Glutamatergic neuron (in vitro differentiated cells): ENCODE data around the gene SLC4A4. TPM values are rescaled to one million over a fixed set of nuclear protein-coding genes. Genes with fewer than 3 reads are reported as not detected.

Experiments
- DNase-seq: peaks from one replicate; pipeline ENCODE4 v3.0.0; 2022
- H3K27ac Mint-ChIP-seq: one replicate; pipeline ENCODE4 v1.8.0; 2020; ENCODE audit warnings: mild to moderate bottlenecking, mixed read lengths, inconsistent platforms; ENCODE audit not compliant: unreplicated experiment
- H3K27me3 Mint-ChIP-seq: one replicate; pipeline ENCODE4 v1.8.0; 2020; ENCODE audit warnings: mild to moderate bottlenecking, moderate library complexity, mixed read lengths, inconsistent platforms; ENCODE audit not compliant: unreplicated experiment
- H3K36me3 Mint-ChIP-seq: one replicate; pipeline ENCODE4 v1.8.0; 2020; ENCODE audit warnings: mild to moderate bottlenecking, mixed read lengths, inconsistent platforms; ENCODE audit not compliant: unreplicated experiment
- H3K4me1 Mint-ChIP-seq: one replicate; pipeline ENCODE4 v1.8.0; 2020; ENCODE audit warnings: mild to moderate bottlenecking, low read depth, mixed read lengths, inconsistent platforms; ENCODE audit not compliant: unreplicated experiment
- H3K4me3 Mint-ChIP-seq: one replicate; pipeline ENCODE4 v1.8.0; 2020; ENCODE audit warnings: mild to moderate bottlenecking, mixed read lengths, inconsistent platforms; ENCODE audit not compliant: unreplicated experiment
- H3K9me3 Mint-ChIP-seq: one replicate; pipeline ENCODE4 v1.8.0; 2020; ENCODE audit warnings: mild to moderate bottlenecking, moderate library complexity, mixed read lengths, inconsistent platforms; ENCODE audit not compliant: unreplicated experiment
- total RNA-seq: library from RNA; stranded (reverse); fragmentation: NEBNext Ultra II Directional; extraction: Animal tissue kit (Norgen Biotek cat#: 25700); gene quantifications from one replicate; pipeline ENCODE4 v1.2.1, GENCODE V29; 2021; ENCODE audit not compliant: unreplicated experiment
- TF ChIP-seq, protein P1 (sequence below): fragments of 200-600 bp; sonication (generic); IDR thresholded peaks from one replicate; pipeline ENCODE4 v1.5.0; 2021; ENCODE audit not compliant: partially characterized antibody, unreplicated experiment

The SLC4A4 gene
- total RNA-seq, 1 donor from 2014 or later, result 0.86 TPM

DNA sequence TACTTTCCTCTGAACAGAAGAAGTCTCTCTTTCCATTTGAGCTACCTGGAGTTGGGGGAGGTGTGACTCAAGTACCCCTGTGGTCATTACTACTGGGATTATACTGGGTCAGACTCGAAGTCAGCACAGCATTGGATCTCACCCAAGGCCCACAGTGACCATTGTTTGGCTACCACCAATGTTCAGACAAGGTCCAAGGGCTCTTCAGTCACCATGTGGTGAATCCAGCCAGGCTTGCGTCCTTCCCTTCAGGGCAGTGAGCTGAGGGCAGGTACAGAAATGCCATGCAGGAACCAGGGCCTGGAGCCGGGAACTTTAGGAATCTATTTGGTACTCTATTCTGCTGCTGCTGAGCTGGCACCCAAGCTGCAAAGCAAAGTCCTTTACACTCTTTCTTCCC is 5.5 kb upstream of the SLC4A4 start:
- Mint-ChIP-seq H3K27ac (no peak overlapping the region), H3K36me3 (no peaks in the 10 kb centered on the region), H3K4me3 (no peak overlapping the region), H3K4me1 (no peaks in the 10 kb centered on the region), H3K9me3 (no peaks in the 10 kb centered on the region), H3K27me3 (peaks cover 2% of the 10 kb centered on the region)
- TF ChIP-seq, protein P1, sequence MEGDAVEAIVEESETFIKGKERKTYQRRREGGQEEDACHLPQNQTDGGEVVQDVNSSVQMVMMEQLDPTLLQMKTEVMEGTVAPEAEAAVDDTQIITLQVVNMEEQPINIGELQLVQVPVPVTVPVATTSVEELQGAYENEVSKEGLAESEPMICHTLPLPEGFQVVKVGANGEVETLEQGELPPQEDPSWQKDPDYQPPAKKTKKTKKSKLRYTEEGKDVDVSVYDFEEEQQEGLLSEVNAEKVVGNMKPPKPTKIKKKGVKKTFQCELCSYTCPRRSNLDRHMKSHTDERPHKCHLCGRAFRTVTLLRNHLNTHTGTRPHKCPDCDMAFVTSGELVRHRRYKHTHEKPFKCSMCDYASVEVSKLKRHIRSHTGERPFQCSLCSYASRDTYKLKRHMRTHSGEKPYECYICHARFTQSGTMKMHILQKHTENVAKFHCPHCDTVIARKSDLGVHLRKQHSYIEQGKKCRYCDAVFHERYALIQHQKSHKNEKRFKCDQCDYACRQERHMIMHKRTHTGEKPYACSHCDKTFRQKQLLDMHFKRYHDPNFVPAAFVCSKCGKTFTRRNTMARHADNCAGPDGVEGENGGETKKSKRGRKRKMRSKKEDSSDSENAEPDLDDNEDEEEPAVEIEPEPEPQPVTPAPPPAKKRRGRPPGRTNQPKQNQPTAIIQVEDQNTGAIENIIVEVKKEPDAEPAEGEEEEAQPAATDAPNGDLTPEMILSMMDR, result no peak
- no peak for DNase-seq

DNA sequence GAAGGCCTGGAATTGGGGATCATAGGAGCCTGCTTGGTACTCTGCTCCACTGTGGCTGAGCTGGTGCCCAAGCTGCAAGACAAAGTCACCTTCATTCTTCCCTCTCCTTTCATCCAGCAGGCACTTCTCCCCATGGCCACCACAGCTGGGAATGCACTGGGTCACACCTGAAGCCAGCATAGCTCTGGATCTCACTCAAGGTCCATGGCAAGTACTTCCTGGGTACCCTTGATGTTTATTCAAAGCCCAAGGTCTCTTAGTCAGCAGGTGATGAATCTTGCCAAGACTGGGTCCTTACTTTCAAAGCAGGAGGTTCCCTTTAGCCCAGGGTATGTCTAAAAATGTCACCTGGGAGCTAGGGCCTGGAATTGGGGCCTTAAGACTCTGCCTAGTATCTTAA is 4.9 kb upstream of the SLC4A4 start:
- Mint-ChIP-seq H3K36me3 (no peaks in the 10 kb centered on the region), H3K9me3 (no peaks in the 10 kb centered on the region), H3K27ac (no peak overlapping the region), H3K4me3 (no peak overlapping the region), H3K27me3 (peaks cover 2% of the 10 kb centered on the region), H3K4me1 (no peaks in the 10 kb centered on the region)
- no peak for DNase-seq
- TF ChIP-seq, protein P1, result no peak

DNA sequence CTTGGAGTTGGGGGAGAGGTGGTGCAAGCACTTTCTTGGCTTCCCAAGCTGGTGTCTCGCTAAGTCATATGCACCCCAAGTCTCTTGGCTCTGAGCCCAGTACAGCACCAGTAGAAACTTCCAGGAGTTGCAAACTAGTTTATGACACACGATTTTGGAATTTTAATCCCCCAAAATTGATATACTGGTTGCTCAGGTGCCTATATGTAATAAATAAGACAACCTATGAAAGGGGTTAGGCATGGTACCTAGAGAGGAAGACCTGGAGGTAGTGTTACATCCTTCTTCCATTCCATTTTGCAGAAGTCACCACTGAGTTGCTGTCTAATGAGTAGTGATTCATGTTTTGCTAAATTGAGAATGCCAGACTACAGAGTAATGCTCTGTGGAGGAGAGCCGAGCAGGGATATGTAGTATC is 4.3 kb upstream of the SLC4A4 start:
- Mint-ChIP-seq H3K36me3 (no peaks in the 10 kb centered on the region), H3K4me3 (no peak overlapping the region), H3K27ac (no peak overlapping the region), H3K27me3 (peaks cover 2% of the 10 kb centered on the region), H3K4me1 (no peaks in the 10 kb centered on the region), H3K9me3 (no peaks in the 10 kb centered on the region)
- DNase-seq, result no peak
- TF ChIP-seq, protein P1, result no peak

DNA sequence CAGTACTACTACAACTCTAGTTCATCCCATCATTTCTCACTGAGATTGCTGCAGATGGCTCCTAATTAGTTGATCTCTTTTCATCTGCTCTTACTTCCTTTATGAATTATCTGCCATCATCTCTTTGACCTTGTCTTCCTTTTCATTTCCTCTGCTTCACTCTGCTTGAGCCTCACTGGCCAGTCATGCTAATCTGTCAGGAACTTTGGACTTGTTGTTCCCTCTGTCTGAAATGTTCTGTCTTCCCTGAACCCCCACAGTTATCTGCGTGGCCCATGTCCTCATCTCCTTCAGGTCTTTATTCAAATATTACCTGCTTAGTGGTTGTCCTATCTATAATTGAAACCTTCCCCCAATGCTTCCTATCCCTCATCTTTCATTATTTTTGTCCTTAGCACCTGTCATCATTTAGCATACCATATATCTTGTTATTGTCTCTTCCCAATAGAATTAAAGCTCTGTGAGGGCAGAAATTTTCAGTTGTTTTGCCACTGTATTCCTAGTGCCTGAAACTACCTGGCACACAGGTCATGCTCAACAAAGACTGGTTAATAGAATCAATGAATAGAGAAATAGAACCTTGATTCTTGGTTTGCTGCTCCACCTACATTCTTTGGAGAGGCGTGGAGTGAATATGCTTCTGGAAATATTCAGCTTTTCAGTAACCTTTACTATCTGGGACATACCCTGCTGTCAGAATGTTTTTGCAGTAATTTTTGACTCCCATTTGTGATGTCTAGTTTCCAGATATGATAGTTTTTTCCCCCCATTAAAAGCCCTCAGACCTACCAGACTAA is 5.0 kb downstream of the SLC4A4 start:
- TF ChIP-seq, protein P1, result no peak
- no peak overlapping the region for H3K4me3 Mint-ChIP-seq
- no peaks in the 10 kb centered on the region for H3K27me3 Mint-ChIP-seq
- H3K27ac Mint-ChIP-seq, result no peak overlapping the region
- DNase-seq, result no peak
- H3K9me3 Mint-ChIP-seq, result peaks cover 3% of the 10 kb centered on the region
- H3K36me3 Mint-ChIP-seq, result no peaks in the 10 kb centered on the region
- no peaks in the 10 kb centered on the region for H3K4me1 Mint-ChIP-seq

DNA sequence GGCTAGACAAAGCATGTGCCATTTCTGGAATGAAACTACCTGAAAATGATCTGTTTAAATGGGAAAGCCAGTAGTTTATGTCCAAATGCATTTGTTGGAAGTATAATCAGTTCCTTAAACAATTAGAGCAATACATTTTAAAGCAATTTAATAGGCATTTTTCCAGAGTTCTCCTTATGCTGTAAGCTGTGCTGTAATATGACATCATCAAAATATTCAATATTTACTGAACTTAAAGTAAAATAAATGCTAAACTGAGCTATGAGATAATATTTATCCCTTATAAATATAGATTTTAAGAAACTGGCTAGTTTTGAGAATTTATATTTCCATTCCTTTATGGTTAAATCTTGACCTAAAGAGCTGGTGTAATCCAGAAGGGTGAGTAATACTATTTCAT is 7.9 kb downstream of the SLC4A4 start:
- Mint-ChIP-seq H3K27me3 (no peaks in the 10 kb centered on the region), H3K9me3 (peaks cover 3% of the 10 kb centered on the region), H3K4me3 (no peak overlapping the region), H3K36me3 (no peaks in the 10 kb centered on the region), H3K27ac (no peak overlapping the region), H3K4me1 (no peaks in the 10 kb centered on the region)
- TF ChIP-seq, protein P1, result no peak
- no peak for DNase-seq
